ENCODE measurements around the gene CHRD.

Gene CHRD

GRCh38 chr3:184360929-184361531 lies 18.8 kb upstream of the CHRD start:
- 25% methylated on average over 14 of the region's 24 CpGs for WGBS

GRCh38 chr3:184361532-184361931 lies 18.3 kb upstream of the CHRD start, which contains the start of the genes CLCN2 and POLR2H:
CLCN2 (minus strand) TSS chr3:184361605; CDS start chr3:184361479, 126 bp downstream.
POLR2H (plus strand) TSS chr3:184361710; CDS start chr3:184363493, 1,783 bp downstream.
- Histone ChIP-seq H2BK12ac (ENCODE audit: low read length in 2 of 2) (peak within 1 kb of the TSS in 1 of 2 experiments; percentile 45), H2AK5ac (ENCODE audit: low read length, severe bottlenecking) (no peak within 1 kb of the TSS), H3K4me3 (ENCODE audit: insufficient read depth in 1 of 2, low read depth in 1 of 2, low read length in 2 of 2) (peak within 1 kb of the TSS; percentile 76 to 86), H3K4me2 (ENCODE audit: low read length, poor library complexity, severe bottlenecking) (peak within 1 kb of the TSS; percentile 98), H3K27me3 (ENCODE audit: control insufficient read depth in 1 of 2, insufficient read depth in 1 of 2, low read length in 2 of 2) (no peaks in the 10 kb centered on the region), H3K4me1 (ENCODE audit: control insufficient read depth, insufficient read depth, low read depth, low read length) (peaks cover 21% of the 10 kb centered on the region), H3K36me3 (ENCODE audit: control insufficient read depth in 1 of 2, insufficient read depth in 2 of 2, low read depth in 1 of 2, low read length in 2 of 2) (peaks cover 30 to 34% of the 10 kb centered on the region in 2 experiments), H3K4ac (ENCODE audit: low read depth in 1 of 2, low read length in 2 of 2) (peak within 1 kb of the TSS; percentile 84 to 97), H3K27ac (ENCODE audit: low read length, poor library complexity, severe bottlenecking) (peak within 1 kb of the TSS; percentile 97), H4K91ac (ENCODE audit: low read length) (peak within 1 kb of the TSS; percentile 94), H4K8ac (ENCODE audit: low read length) (peak within 1 kb of the TSS; percentile 90), H3K9me3 (ENCODE audit: control insufficient read depth, low read length) (no peaks in the 10 kb centered on the region), H3K9ac (ENCODE audit: low read length) (peak within 1 kb of the TSS; percentile 100), H3K18ac (ENCODE audit: low read depth in 1 of 2, low read length in 2 of 2) (peak within 1 kb of the TSS; percentile 93 to 95), H2AFZ (ENCODE audit: low read depth, low read length) (peak within 1 kb of the TSS; percentile 48), H3K23ac (ENCODE audit: low read length in 2 of 2) (peak within 1 kb of the TSS in 1 of 2 experiments; percentile 93), H2BK5ac (ENCODE audit: low read depth, low read length, poor library complexity, severe bottlenecking) (peak within 1 kb of the TSS; percentile 93), H3K79me1 (replicated peaks; ENCODE audit: low read length, poor library complexity, severe bottlenecking) (peaks cover 23% of the 10 kb centered on the region), H3K14ac (ENCODE audit: low read length in 2 of 2) (peak within 1 kb of the TSS in 1 of 2 experiments; percentile 95), H2BK15ac (ENCODE audit: low read depth, poor library complexity, severe bottlenecking) (peak within 1 kb of the TSS; percentile 82), H2BK120ac (ENCODE audit: low read depth, low read length) (peak within 1 kb of the TSS; percentile 64)
- DNase-seq: peak; percentile 63
- 1% methylated on average over 33 of the region's 56 CpGs for WGBS

More at GRCh38 chr3:184360929-184361531, 18.8 kb upstream of the CHRD start:
- Histone ChIP-seq H3K36me3 (ENCODE audit: control insufficient read depth in 1 of 2, insufficient read depth in 2 of 2, low read depth in 1 of 2, low read length in 2 of 2) (peaks cover 30 to 31% of the 10 kb centered on the region in 2 experiments), H2BK15ac (ENCODE audit: low read depth, poor library complexity, severe bottlenecking) (peak overlapping the region; percentile 70), H2AK5ac (ENCODE audit: low read length, severe bottlenecking) (no peak overlapping the region), H3K14ac (ENCODE audit: low read length in 2 of 2) (peak overlapping the region in 1 of 2 experiments; percentile 95), H2BK120ac (ENCODE audit: low read depth, low read length) (peak overlapping the region; percentile 64), H4K8ac (ENCODE audit: low read length) (peak overlapping the region; percentile 85), H3K79me1 (replicated peaks; ENCODE audit: low read length, poor library complexity, severe bottlenecking) (peaks cover 23% of the 10 kb centered on the region), H3K9me3 (ENCODE audit: control insufficient read depth, low read length) (no peaks in the 10 kb centered on the region), H3K4me3 (ENCODE audit: insufficient read depth in 1 of 2, low read depth in 1 of 2, low read length in 2 of 2) (peak overlapping the region; percentile 76 to 86), H3K4me1 (ENCODE audit: control insufficient read depth, insufficient read depth, low read depth, low read length) (peaks cover 21% of the 10 kb centered on the region), H3K4ac (ENCODE audit: low read depth in 1 of 2, low read length in 2 of 2) (peak overlapping the region; percentile 24 to 54), H3K18ac (ENCODE audit: low read depth in 1 of 2, low read length in 2 of 2) (peak overlapping the region; percentile 81 to 86), H3K4me2 (ENCODE audit: low read length, poor library complexity, severe bottlenecking) (peak overlapping the region; percentile 98), H3K27ac (ENCODE audit: low read length, poor library complexity, severe bottlenecking) (peak overlapping the region; percentile 38), H2BK12ac (ENCODE audit: low read length in 2 of 2) (no peak overlapping the region), H3K27me3 (ENCODE audit: control insufficient read depth in 1 of 2, insufficient read depth in 1 of 2, low read length in 2 of 2) (no peaks in the 10 kb centered on the region), H2AFZ (ENCODE audit: low read depth, low read length) (peak overlapping the region; percentile 36), H4K91ac (ENCODE audit: low read length) (peak overlapping the region; percentile 82), H3K23ac (ENCODE audit: low read length in 2 of 2) (peak overlapping the region in 1 of 2 experiments; percentile 67), H2BK5ac (ENCODE audit: low read depth, low read length, poor library complexity, severe bottlenecking) (peak overlapping the region; percentile 53), H3K9ac (ENCODE audit: low read length) (peak overlapping the region; percentile 100)
- DNase-seq: no peak

- Histone ChIP-seq H2BK15ac (ENCODE audit: low read depth, poor library complexity, severe bottlenecking) (peak overlapping the region; percentile 82), H3K27ac (ENCODE audit: low read length, poor library complexity, severe bottlenecking) (peak overlapping the region; percentile 97), H3K4ac (ENCODE audit: low read depth in 1 of 2, low read length in 2 of 2) (peak overlapping the region; percentile 84 to 97), H3K79me1 (replicated peaks; ENCODE audit: low read length, poor library complexity, severe bottlenecking) (peaks cover 25% of the 10 kb centered on the region), H3K23ac (ENCODE audit: low read length in 2 of 2) (peak overlapping the region in 1 of 2 experiments; percentile 93), H3K9ac (ENCODE audit: low read length) (peak overlapping the region; percentile 100), H3K4me2 (ENCODE audit: low read length, poor library complexity, severe bottlenecking) (peak overlapping the region; percentile 98), H2AFZ (ENCODE audit: low read depth, low read length) (peak overlapping the region; percentile 48), H3K9me3 (ENCODE audit: control insufficient read depth, low read length) (no peaks in the 10 kb centered on the region), H3K18ac (ENCODE audit: low read depth in 1 of 2, low read length in 2 of 2) (peak overlapping the region; percentile 93 to 95), H2BK12ac (ENCODE audit: low read length in 2 of 2) (peak overlapping the region in 1 of 2 experiments; percentile 45), H4K91ac (ENCODE audit: low read length) (peak overlapping the region; percentile 94), H2AK5ac (ENCODE audit: low read length, severe bottlenecking) (no peak overlapping the region), H2BK120ac (ENCODE audit: low read depth, low read length) (peak overlapping the region; percentile 64), H3K27me3 (ENCODE audit: control insufficient read depth in 1 of 2, insufficient read depth in 1 of 2, low read length in 2 of 2) (no peaks in the 10 kb centered on the region), H4K8ac (ENCODE audit: low read length) (peak overlapping the region; percentile 90), H3K4me3 (ENCODE audit: insufficient read depth in 1 of 2, low read depth in 1 of 2, low read length in 2 of 2) (peak overlapping the region; percentile 76 to 86), H2BK5ac (ENCODE audit: low read depth, low read length, poor library complexity, severe bottlenecking) (peak overlapping the region; percentile 93), H3K4me1 (ENCODE audit: control insufficient read depth, insufficient read depth, low read depth, low read length) (peaks cover 23% of the 10 kb centered on the region), H3K36me3 (ENCODE audit: control insufficient read depth in 1 of 2, insufficient read depth in 2 of 2, low read depth in 1 of 2, low read length in 2 of 2) (peaks cover 30 to 34% of the 10 kb centered on the region in 2 experiments), H3K14ac (ENCODE audit: low read length in 2 of 2) (peak overlapping the region in 1 of 2 experiments; percentile 92)
- under 1% methylated on average over 38 of the region's 38 CpGs for WGBS
- DNase-seq: no peak
These were observed 17.8 kb upstream of the CHRD start for GRCh38 chr3:184361932-184362667.

Measured in mesenchymal stem cell (in vitro differentiated cells and primary cell).